ENCODE results near the gene CD79A.
"Not testable (repeated sequence)": the region's sequence is repeated elsewhere in the genome, so short reads cannot be mapped to it uniquely, and the experiment has no call there.

Gene CD79A

DNA sequence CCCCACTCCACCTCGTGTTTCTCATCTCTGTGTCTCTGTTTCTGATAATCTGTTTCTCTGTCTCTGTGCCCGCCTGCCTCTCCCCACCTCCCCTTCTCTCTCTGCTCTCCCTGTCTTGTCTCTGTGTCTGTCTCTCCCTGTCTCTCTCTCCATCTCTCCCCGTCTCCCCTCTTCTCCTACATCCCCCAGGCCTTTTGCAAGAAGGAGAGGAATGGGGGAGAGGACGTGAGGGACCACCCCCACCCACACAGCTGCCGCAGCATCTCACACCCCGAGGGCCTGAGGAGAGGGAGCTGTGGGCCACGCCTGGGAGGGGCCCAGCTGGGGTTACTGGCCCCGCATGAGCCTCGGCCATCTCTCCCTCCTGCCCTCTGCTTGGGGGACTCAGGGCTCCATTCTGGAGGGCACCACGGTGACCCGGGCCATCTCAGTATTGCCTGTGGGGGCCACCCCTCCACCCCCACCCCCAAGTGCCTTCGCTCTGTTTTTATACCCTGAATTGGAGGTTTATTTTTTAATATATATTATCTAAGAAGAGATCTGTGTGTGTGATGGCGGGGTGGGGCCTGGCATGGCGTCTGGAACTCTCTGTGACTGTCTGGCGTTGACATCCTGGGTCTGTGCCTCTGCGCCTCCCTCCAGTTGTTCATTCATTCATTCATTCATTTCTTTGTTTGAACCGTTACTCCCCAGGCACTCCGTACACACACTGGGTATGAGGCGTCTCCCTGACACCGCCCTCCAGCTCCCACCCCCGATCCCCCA, 30.0 kb downstream of the CD79A start:
- no peak for DNase-seq

DNA sequence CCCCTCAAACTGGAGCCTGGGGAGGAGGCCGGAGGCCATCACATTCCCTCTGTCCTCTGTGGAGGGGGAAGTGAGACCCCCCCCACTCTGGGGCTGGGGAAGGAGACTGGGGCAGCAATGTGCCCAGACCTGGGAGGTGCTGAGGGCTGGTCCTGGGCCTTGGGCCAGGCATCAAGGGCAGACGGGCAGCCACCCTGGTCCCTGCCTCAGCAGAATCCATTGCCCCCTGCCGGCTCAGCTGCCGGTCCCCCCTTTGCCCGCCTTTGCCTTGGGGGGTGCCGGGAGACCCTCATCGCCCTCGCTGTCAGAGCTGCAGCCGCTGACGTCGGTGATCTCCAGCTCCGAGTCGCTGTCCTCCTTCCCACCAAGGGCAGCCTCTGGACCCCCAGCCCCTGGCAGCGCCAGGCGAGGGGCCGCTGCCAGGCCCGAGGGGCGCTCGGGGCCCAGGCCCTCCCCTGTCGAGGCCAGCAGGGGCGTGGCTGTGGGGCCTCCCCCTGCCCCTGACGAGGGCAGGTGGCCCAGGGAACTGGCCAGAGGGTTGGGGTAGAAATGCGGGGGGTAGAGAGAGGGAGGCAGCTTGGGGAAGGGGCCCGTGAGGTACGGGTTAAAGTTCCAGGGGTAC, 31.0 kb downstream of the CD79A start:
- no peak for DNase-seq

DNA sequence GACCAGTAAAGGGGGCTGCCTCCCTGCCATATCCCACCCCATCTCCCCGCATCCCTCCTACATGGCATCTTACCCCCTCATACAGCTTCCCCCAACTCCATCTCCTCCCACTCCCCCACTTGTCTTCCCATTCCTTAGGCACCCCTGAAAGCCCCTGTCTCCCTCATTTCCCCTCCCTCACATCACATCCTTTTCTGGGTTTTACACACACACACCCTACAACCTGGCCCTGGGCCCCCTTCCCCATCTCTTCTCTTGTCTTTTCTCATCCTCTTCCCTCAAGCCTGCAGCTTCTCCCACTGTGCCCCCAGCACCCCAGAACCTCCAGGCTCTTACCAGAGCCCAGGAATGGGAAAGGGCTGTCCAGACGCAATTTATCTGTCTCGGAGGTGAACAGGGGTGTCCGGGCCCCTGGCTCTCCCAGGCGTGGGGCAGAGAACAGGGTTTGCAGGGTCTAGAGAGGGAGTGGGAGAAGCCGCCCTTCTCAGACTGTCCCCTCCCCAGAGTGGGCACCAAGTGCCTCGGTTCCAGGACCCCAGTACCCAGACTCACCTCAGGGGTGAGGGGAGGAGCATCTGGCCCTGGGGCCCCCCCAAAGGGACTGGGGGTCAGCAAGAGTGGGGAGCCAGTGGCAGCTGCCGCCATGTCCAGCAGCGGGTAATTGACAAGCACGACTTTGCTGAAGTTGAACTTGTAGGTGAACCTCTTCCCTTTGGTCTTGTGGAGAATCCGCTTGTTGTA, 31.8 kb downstream of the CD79A start:
- DNase-seq = no peak

DNA sequence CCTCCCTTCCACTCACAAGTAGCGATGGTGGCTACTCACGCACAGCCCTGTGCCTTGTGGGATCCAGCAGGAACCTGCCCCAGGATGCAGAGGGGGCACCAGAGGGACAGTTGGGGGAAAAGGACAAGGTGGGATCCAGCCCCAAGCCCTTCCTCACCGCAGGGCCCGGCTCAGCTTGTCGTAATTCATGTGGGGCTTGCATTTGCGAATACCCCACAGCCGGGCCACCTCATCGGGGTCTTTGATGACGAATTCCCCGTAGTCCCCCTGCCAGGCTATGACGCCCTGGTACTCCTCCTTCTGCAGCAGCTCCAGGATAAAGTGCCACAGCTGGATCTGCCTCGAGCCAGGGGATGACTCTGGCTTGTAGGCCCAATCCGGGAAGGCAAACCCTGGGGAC, 32.6 kb downstream of the CD79A start:
- DNase-seq = no peak

DNA sequence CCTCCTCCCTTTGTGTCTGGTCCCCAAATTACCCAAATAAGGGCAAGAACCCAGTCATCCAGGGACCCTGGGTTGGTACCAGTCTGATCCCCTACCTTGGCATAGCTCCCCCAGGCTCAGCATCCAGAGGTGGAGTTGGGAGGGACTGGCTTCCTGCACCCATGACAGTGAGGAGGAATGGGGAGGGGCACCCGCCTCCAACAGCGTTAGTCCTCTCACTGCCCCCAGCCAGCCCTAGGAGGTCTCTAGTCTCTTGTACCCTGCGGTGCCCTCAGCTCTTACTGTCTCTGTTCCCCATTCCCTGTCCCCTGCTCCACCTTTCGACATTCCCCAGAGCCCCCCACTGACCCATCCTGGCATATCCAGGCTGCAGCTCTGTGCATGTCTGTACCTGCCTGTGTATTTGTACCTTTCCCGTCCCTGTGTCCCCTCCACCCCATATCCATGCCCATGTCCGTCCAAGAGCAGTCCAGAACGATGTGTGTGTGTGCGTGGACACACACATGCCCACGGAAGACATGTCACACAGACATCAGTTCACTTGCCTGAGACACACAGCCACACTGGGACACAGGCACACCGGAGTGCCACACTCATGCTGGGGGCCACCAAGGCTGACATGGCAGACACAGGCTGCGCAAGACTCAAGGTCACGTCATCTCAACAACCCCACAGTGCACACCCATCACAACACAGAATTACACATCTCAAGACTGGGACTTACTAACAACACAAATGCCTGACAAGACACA, 33.3 kb downstream of the CD79A start:
- no peak for DNase-seq

DNA sequence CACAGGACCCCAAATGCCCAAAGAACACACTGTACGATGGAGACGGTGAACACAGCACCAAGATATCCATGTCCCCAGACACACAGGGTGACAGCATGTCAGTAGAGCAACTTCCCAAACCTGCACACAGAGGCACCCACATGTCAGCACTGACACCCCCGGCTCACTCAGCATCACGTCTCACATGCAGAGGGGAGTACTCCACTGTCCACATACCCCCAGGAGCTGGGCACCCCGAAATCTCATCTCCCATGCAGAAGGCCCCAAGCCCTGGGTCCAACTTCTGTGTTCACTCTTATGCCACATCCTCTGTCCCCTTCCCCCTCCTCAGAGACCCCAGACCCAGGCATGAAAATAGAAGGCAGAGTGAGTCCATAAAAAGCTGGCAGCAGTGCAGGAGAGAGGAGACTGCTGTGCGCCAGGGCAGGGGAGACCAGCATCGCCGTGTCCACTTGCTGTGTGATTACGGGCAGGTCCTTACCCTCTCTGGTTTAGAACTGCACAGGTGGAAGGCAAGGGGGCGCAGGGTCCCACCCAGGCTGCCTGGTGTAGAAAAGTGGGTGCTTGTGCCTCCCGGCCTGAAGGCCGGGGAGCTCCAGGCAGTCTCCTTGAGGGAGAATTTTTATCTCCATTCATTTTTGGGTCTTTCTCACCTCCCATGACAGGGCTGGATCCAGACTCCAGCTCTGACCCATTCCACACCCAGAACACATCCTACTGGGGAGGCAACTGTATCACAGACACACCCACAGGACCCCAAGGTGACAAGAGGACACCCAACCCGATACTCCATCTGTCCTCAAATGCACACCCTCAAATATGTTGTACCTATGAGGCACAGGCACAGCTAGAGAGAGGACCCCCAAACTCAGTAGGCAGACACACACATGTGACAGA, 34.2 kb downstream of the CD79A start:
- no peak for DNase-seq

DNA sequence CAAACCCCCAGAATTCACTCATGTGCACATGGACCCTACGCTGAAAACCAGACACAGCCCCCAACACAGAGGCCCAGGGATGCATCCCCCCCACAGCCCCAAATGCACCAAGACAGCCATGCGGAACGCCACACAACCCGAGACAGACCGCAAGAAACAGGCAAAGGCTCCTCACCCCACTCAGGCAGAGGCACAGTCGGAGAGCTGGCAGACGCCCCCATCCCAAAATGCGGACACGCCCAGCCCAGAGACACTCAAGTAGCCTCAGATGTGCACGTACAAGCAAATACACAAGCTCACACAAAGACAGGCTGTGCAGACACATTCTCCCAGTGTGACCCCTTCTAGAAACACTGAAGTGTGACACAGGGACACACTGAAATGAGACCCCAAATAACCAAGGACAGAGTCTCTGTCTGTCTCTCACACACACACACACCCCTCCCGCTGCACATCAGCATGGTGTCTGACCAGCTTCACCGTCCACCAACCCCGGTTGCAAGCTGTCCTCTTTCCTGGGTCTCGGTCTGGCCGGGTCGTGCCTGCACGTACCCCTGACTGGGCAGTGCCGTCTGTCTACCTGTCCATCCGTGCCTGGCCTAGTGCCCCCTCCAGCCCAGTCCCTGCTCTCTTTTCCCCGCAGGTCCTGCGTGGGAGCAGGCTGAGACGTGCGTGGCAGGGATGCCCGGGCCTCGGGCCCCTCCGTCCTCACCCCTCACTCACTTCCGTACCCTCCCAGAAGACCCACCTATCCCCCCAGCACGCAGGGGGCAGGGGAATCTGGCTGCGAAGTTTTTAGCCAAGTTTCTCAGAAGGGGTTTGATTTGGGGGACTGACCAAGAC, 35.0 kb downstream of the CD79A start:
- DNase-seq = no peak

DNA sequence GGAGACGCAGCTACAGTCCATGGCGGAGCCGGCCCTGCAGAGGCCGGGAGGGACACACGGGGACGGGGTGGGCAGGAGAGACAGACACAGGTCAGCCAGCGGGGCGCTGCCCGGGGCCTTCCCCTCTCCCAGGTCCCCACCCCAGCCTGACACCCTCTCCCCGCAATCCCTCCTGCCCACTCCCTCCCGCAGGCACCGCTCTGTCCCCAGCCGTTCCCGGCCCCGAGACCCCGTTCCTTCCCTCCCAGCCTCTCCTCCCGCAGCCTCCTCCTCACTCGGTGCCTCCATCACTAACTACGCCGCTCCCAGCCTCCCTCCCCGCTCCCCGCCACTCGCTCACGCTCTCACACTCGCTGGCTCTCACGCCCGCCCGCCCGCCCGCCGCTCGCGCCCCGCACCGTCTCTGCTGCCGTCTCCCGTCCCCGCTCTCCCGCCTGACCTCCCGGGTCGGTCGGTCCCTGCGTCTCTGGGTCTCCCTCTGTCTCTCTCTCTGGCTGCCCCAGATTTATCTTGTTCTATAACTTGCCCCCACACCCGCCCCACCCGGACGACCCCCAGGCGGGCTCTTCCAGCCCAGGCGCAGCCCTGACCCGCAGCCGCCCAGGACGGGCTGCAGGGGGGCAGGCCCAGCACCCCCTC, 35.9 kb downstream of the CD79A start:
- no peak for DNase-seq

DNA sequence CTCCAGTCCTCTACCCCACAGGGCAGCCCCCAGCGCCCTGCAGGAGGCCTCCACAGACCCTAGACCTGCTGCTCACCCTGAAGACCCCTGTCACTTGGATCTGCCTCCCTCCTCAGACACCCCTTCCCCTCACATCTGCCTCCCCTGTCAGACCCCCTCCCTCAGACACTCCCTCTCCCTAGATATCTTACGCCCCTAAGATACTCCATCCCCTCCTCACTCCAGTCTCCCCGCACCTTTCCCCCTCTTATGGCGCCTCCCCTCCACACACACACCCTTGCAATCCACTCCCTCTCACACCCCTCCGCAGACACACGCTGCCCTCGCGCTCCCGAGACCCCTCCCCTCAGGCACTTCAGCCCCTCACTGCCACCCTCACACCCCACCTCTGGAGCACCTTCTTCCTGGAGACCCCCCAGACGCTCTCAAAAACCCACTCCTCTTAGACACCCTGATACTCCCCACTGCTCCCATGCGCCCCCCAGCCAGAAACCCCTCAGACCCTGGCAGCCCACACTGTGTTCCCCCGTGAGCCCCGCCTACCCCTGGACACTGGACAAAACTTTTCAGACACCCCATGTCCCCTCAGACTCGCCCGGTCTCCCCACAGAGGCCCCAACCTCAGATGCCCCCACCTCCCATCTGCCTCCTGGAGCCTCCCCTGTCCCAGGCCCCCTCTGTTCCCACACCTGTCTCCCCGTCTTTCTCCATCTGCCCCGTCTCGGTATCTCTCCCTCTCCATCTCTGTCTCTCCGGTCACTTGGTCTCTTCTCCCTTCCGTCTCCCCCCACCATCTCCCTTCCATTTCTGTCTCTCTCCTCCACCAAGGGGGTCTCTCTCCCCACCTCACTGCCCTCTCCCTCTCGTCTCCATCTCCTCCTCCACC, 36.7 kb downstream of the CD79A start:
- DNase-seq = no peak

DNA sequence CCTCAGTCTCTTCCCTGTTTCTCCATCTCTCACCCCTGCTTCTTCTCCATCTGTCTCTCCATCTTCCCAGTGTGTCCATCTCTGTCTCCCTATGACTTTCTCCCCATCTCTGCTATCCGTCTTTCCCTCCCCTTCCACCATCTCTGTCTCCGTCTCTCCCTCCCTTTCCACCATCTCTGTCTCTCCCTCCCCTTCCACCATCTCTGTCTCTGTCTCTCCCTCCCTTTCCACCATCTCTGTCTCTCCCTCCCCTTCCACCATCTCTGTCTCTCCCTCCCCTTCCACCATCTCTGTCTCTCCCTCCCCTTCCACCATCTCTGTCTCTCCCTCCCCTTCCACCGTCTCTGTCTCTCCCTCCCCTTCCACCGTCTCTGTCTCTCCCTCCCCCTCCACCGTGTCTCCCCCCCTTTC, 37.4 kb downstream of the CD79A start:
- not testable (repeated sequence) for DNase-seq

DNA sequence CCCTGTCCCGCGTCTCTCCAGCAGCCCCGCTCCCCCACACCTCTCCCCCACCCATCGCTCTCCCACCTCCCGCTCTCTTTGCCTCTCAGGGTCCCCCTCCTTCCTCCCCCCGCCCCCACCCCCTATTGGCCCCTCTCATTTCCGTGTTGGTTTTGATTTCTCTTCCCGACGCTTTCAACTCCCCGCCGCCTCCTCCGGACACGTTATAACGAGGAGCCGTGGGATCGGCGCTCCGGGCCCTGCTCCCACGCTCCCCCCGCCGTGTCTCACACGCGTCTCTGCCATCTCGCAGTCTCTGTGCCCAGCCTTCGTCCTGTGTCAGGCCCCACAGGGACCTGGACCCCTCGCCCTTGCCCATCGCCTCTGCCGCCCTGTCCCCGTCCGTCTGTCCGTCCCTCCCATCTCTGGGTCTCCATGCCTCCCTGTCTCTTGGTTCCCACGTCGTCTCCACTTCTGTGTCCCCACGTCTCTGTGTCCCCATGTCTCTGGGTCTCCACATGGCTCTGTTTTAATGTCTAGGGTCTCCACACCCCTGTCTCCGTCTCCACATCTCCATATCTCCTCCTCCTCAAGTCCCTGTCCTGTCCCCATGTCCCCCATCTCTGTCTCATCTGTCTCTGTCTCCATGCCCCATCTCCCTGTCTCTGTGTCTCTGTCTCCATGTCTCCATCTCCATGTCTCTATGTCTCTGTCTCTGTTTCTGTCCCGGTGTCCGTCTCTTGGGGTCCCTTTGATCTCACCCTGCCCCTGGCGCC, 38.1 kb downstream of the CD79A start:
- DNase-seq = no peak

DNA sequence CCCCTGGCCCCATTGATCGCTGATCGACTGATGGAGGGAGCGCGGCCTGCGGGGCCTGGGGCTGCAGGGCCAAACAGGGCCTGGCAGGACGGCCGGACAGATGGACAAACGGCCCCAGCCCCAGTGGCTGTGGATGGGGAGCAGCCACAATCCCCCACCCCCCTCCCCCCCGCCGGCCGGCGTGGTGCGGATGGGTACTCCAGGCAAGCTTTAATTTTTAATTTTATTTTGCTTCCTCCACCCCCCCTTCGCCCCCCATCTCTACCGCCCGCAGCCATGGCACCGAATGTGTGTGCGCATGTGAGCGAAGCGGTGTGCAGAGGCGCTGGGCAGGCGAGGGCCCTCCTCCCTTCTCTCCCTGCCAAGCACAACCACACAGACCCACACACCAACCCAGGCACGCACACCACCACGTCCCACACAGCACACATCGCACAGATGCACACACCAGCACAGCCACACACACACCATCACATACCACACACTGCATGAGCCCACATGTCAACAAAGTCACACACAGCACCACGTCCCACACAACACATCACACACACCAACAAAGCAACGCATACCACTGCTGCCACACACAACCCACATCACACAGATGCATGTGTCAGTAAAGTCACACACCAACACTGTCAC, 38.8 kb downstream of the CD79A start:
- no peak for DNase-seq

DNA sequence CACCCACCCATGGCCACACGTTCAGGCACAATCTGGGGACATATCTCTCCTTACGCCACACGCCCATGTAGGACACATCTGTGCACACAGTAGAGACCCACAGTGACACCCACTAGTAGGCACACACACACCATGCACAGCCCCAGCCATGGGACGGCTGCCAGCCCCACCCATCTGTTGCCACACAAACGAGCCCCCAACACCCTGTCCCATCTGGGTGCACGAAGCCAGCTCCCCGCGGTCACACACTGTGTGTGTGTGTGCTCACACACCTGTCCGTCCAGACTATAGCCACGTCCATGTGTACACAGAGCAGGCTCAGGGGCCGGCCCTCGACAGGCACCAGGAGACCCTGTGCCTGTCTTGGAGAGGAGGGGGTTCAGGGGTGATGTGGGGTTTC, 40.6 kb downstream of the CD79A start:
- no peak for DNase-seq

DNA sequence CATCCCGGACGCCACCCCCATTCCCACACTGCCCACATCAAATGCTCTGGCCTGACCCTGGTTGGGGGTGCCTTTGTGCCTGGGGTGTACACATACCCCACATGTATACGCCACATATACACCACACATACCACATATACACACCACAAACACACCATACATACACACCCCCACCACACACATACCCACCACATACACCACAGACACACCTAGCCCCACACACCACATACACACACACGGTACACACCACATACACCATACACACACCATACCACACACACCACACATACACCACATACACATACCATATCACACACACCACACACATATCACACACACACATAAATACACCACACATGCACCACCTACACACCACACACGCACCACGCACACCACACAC, 41.0 kb downstream of the CD79A start:
- no peak for DNase-seq

DNA sequence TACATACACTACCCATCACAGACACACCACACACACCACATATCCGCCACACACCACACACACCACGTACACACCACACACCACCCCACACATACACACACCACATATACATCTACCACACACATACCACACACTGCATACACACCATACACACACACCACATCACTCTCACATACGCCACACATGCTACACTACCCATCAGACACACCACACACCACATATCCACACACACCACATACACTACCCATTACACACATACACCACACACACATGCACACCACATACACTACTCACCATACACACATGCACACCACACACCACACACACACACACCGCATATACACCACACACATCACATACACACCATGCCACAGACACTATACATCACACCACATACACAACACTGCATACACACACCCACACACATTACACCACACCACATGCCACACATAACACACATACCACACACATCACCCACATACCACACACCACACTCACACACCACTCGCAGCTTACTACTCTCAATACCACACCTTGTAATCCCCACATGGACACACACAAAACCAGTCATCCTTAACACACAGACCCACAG, 41.7 kb downstream of the CD79A start:
- DNase-seq = no peak

DNA sequence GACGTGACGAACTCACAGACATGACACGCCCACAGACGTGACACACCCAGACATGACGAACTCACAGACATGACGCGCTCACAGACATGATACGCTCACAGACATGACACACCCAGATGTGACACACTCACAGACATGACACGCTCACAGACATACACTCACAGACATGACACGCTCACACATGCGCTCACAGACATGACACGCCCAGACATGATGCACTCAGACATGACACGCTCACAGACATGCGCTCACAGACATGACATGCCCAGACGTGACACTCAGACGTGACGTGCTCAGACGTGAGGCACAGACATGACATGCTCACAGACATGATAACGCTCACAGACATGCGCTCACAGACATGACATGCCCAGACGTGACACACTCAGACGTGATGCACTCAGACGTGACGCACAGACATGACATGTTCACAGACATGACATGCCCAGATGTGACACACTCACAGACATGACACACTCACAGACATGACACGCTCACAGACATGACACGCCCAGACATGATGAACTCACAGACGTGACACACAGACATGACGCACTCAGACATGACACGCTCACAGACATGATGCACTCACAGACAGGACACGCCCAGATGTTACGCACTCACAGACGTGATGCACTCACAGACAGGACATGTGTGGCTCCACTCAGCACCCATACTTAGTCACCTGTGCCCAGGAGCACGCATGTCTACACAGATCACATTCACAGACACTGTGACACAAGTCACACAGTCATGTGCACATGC, 43.1 kb downstream of the CD79A start:
- no peak for DNase-seq

DNA sequence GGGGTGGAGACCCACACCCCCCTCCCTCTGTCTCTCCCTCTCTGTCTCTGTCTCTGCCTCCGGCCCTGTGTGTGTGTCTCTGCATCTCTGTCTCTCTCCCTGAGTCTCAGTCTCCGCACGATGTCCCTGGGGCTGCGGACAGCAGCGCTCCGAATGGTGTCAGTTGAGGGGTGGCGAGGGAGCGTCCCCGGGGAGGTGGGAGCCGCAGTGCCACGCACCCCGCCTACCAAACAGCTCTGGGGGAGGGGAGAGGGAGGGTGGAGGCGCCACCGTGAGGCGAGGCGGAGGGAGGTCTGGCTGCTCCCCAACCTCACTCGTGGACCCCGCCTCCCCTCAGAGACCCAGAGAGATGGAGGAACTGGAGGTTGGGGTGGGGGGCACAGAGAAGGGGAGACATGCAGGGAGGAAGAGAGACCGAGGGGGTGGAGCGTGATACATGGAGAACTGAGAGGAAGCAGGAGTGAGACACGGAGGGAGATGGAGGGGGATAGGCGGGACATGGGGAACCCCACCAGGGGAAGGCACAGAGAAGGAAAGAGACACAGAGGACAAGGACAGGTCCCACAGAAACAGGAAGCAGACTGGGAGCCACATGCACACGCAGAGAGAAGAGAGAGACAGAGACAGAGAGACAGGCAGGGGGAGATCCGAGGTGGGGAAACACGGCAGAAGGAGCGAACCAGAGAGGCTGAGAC, 44.0 kb downstream of the CD79A start:
- no peak for DNase-seq

All from fibroblast of skin of right biceps (primary cell).